SK-N-SH (cell line): ENCODE data around the gene MFSD11. TPM values are rescaled to one million over a fixed set of nuclear protein-coding genes. Genes with fewer than 3 reads are reported as not detected.
A peak's percentile ranks its signal among the peaks of the same experiment; 100 is the strongest.

Experiments used
- CTCF ChIA-PET: fragments of 300-600, 350-600 bp; formaldehyde crosslinking; extraction: SDS; loops from one replicate; lab custom pipeline; 2021; lab: Yijun Ruan, JAX
- POLR2A ChIA-PET: fragments of 350-600 bp; sonication (Branson Sonifier 250); formaldehyde crosslinking; extraction: SDS; loops from one replicate; lab custom pipeline; 2020; ENCODE audit warnings: antibody characterized with exemption, inconsistent platforms; lab: Yijun Ruan, JAX
- DNase-seq: peaks from one replicate; pipeline ENCODE4 v3.0.0; 2012
- H2AFZ ChIP-seq: fragments of 200-600 bp; sonication (generic); 2 replicates; pipeline ENCODE4 v1.8.1; 2016; ENCODE audit warnings: antibody characterized with exemption, mild to moderate bottlenecking, low read depth
- H3F3A ChIP-seq: fragments of 200-600 bp; sonication (generic); replicated peaks from 2 replicates; pipeline ENCODE3; 2016; ENCODE audit warnings: antibody characterized with exemption, mild to moderate bottlenecking; ENCODE audit not compliant: insufficient read depth
- H3K27ac ChIP-seq, 2 experiments: fragments of 200-500 bp in 1 of 2; fragments of 200-600 bp in 1 of 2; sonication (Bioruptor generic) in 1 of 2; sonication (generic), shearing (Covaris generic) in 1 of 2; 2 replicates each; pipeline versions ENCODE4 v1.5.1 to v1.6.1; 2014 to 2016; ENCODE audit warnings: low read depth in 2 of 2, inconsistent platforms in 1 of 2, low read length in 1 of 2, mild to moderate bottlenecking in 1 of 2, mixed read lengths in 1 of 2
- H3K27me3 ChIP-seq: fragments of 200-600 bp; sonication (generic), shearing (Covaris generic); 2 replicates; pipeline ENCODE4 v1.6.1; 2016; ENCODE audit warnings: mixed run types; ENCODE audit not compliant: insufficient read depth
- H3K36me3 ChIP-seq, 2 experiments: fragments of 200-500 bp in 1 of 2; fragments of 200-600 bp in 1 of 2; sonication (Bioruptor generic) in 1 of 2; sonication (generic) in 1 of 2; replicated peaks in 1 of 2; 2 replicates each; pipeline versions ENCODE3 to v1.5.1; 2014 to 2016; ENCODE audit warnings: low read length in 1 of 2, mild to moderate bottlenecking in 1 of 2; ENCODE audit not compliant: insufficient read depth in 2 of 2, control insufficient read depth in 1 of 2
- H3K4me1 ChIP-seq, 2 experiments: fragments of 200-500 bp in 1 of 2; fragments of 200-600 bp in 1 of 2; sonication (Bioruptor generic) in 1 of 2; sonication (generic), shearing (Covaris generic) in 1 of 2; 2 replicates each; pipeline versions ENCODE4 v1.5.1 to v1.6.1; 2014 to 2016; ENCODE audit warnings: low read depth in 1 of 2, low read length in 1 of 2, mixed run types in 1 of 2; ENCODE audit not compliant: insufficient read depth in 2 of 2, control insufficient read depth in 1 of 2
- H3K4me2 ChIP-seq: fragments of 200-600 bp; sonication (generic), shearing (Covaris generic); 2 replicates; pipeline ENCODE4 v1.6.1; 2017; ENCODE audit warnings: mixed run types
- H3K4me3 ChIP-seq, 2 experiments: fragments of 200-500 bp in 1 of 2; fragments of 200-600 bp in 1 of 2; sonication (Bioruptor generic) in 1 of 2; sonication (generic), shearing (Covaris generic) in 1 of 2; 2 replicates each; pipeline versions ENCODE4 v1.5.1 to v1.8.1; 2014 to 2016; ENCODE audit warnings: low read depth in 2 of 2, inconsistent platforms in 1 of 2, low read length in 1 of 2, mild to moderate bottlenecking in 1 of 2, mixed read lengths in 1 of 2, moderate library complexity in 1 of 2
- H3K79me2 ChIP-seq: fragments of 200-600 bp; sonication (generic); 2 replicates; pipeline ENCODE4 v1.8.1; 2017; ENCODE audit warnings: mild to moderate bottlenecking; ENCODE audit not compliant: insufficient read depth
- H3K9ac ChIP-seq: fragments of 200-600 bp; sonication (generic); 2 replicates; pipeline ENCODE4 v1.6.1; 2017; ENCODE audit warnings: mixed run types
- H3K9me2 ChIP-seq: fragments of 200-600 bp; sonication (generic); 2 replicates; pipeline ENCODE4 v1.6.1; 2017; ENCODE audit warnings: mixed run types
- H3K9me3 ChIP-seq: fragments of 200-600 bp; sonication (generic); 2 replicates; pipeline ENCODE4 v1.6.1; 2017; ENCODE audit warnings: mixed run types, mild to moderate bottlenecking, moderate library complexity
- H4K20me1 ChIP-seq: fragments of 200-600 bp; sonication (generic); 2 replicates; pipeline ENCODE4 v1.6.1; 2017; ENCODE audit warnings: mild to moderate bottlenecking, mixed run types; ENCODE audit not compliant: insufficient read depth
- ELF1 ChIP-seq: IDR thresholded peaks from 2 replicates; pipeline ENCODE4 v1.4.0; 2012
- EP300 ChIP-seq, 2 experiments: IDR thresholded peaks; 2 replicates each; pipeline versions ENCODE4 v1.4.0 to v1.6.1; 2012; ENCODE audit warnings: borderline replicate concordance in 1 of 2, low read depth in 1 of 2, low read length in 1 of 2
- EZH2phosphoT487 ChIP-seq: fragments of 200-600 bp; sonication (generic); IDR thresholded peaks from 2 replicates; pipeline ENCODE4 v1.6.1; 2017; ENCODE audit warnings: low read depth, mixed run types, mild to moderate bottlenecking, antibody characterized with exemption, moderate library complexity, borderline replicate concordance
- FOXJ3 ChIP-seq: sonication (generic); formaldehyde crosslinking; IDR thresholded peaks from 2 replicates; pipeline ENCODE4 v1.5.1; 2020; ENCODE audit warnings: mild to moderate bottlenecking, missing genetic modification reagents
- FOXM1 ChIP-seq: IDR thresholded peaks from 2 replicates; pipeline ENCODE4 v1.4.0; 2012; ENCODE audit warnings: low read depth, mild to moderate bottlenecking
- JUND ChIP-seq: IDR thresholded peaks from 2 replicates; pipeline ENCODE4 v1.4.0; 2012
- RAD21 ChIP-seq: IDR thresholded peaks from 2 replicates; pipeline ENCODE4 v1.6.1; 2012; ENCODE audit warnings: mild to moderate bottlenecking, low read length
- RXRA ChIP-seq: IDR thresholded peaks from 2 replicates; pipeline ENCODE4 v1.4.0; 2012; ENCODE audit warnings: low read depth, mild to moderate bottlenecking, borderline replicate concordance
- YY1 ChIP-seq: IDR thresholded peaks from 2 replicates; pipeline ENCODE4 v1.4.0; 2012; ENCODE audit warnings: low read depth, mild to moderate bottlenecking
- WGBS: methylation state at CpG from one replicate; pipeline ENCODE4 v1.1.6; 2017; ENCODE audit warnings: low lambda C conversion rate; 5-methylcytosine and 5-hydroxymethylcytosine counted together
- polyA plus RNA-seq, 3 experiments: library from polyadenylated mRNA; depleted of rRNA; stranded (reverse); fragments of >200 nt; gene quantifications; 2 replicates each; pipeline ENCODE4 v1.2.3, GENCODE V29; 2012
- TF ChIP-seq, protein P1 (sequence below): fragments of 200-600 bp; sonication (generic); IDR thresholded peaks from 2 replicates; pipeline ENCODE4 v1.6.1; 2017; ENCODE audit warnings: antibody characterized with exemption, mild to moderate bottlenecking, moderate library complexity
- TF ChIP-seq, protein P2 (sequence below): IDR thresholded peaks from 2 replicates; pipeline ENCODE4; 2012
- TF ChIP-seq, protein P3 (sequence below): fragments of 150-350 bp; IDR thresholded peaks from 2 replicates; pipeline ENCODE4 v1.6.1; 2017; ENCODE audit warnings: antibody characterized with exemption, low read length, low read depth, borderline replicate concordance
- TF ChIP-seq, protein P4 (sequence below): IDR thresholded peaks from 2 replicates; pipeline ENCODE4 v1.4.0; 2012; ENCODE audit warnings: low read depth, borderline replicate concordance

MFSD11 gene
- polyA plus RNA-seq, 1 of the 3 experiments (the other 2 are of a cell fraction) = 22.7 TPM

DNA sequence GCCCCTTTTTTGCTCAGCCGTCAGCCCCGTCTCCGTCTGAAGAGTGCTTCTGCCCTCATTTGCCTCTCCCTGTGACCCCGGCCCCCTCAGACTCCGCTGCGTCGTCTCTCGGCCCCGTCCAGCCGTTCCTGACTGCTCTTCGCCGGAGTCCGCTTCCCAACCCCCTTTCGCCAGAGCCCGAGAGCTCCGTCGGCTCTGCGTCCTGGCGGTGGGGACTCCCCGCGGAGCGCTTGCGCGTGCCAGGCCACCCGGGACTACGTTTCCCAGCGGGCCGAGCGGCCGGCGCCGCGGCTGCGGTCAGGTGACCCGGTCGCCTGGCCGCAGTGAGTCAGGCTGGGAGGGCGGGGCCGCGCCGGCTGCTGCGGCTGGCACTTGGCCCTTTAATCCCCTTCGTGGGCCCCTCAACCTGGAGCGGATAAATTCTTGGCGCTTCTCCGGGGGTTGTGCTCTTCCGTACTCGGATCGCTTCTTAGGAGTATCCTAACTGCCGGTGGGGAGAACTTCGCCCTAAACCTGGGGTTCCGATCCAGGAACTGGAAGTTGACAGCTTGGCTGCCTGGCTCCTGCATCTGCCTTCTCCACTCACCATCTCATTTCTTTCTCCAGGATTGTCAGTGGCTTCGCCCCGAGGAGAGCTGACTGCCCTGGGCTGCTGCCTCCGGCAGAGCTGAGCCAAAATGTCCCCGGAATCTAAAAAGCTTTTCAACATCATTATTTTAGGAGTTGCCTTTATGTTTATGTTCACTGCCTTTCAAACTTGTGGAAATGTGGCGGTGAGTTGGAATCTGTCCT lies at the start of gene MFSD11 (continued):
- TF ChIP-seq, protein P1, sequence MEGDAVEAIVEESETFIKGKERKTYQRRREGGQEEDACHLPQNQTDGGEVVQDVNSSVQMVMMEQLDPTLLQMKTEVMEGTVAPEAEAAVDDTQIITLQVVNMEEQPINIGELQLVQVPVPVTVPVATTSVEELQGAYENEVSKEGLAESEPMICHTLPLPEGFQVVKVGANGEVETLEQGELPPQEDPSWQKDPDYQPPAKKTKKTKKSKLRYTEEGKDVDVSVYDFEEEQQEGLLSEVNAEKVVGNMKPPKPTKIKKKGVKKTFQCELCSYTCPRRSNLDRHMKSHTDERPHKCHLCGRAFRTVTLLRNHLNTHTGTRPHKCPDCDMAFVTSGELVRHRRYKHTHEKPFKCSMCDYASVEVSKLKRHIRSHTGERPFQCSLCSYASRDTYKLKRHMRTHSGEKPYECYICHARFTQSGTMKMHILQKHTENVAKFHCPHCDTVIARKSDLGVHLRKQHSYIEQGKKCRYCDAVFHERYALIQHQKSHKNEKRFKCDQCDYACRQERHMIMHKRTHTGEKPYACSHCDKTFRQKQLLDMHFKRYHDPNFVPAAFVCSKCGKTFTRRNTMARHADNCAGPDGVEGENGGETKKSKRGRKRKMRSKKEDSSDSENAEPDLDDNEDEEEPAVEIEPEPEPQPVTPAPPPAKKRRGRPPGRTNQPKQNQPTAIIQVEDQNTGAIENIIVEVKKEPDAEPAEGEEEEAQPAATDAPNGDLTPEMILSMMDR = no peak
- TF ChIP-seq RAD21 (no peak), RXRA (peak; percentile 74; the same call in 1 of the 2 replicates), JUND (peak; percentile 62; the same call in 1 of the 2 replicates), EZH2phosphoT487 (no peak), EP300 (IDR thresholded peaks at IDR 0.05; ENCODE audit: borderline replicate concordance in 1 of 2, low read depth in 1 of 2, low read length in 1 of 2) (peak in 1 of 2 experiments; percentile 68; a peak in 1 of 4 replicates)
- TF ChIP-seq, protein P2, sequence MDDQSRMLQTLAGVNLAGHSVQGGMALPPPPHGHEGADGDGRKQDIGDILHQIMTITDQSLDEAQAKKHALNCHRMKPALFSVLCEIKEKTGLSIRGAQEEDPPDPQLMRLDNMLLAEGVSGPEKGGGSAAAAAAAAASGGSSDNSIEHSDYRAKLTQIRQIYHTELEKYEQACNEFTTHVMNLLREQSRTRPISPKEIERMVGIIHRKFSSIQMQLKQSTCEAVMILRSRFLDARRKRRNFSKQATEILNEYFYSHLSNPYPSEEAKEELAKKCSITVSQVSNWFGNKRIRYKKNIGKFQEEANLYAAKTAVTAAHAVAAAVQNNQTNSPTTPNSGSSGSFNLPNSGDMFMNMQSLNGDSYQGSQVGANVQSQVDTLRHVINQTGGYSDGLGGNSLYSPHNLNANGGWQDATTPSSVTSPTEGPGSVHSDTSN = no peak; the same call in 1 of the 2 replicates

DNA sequence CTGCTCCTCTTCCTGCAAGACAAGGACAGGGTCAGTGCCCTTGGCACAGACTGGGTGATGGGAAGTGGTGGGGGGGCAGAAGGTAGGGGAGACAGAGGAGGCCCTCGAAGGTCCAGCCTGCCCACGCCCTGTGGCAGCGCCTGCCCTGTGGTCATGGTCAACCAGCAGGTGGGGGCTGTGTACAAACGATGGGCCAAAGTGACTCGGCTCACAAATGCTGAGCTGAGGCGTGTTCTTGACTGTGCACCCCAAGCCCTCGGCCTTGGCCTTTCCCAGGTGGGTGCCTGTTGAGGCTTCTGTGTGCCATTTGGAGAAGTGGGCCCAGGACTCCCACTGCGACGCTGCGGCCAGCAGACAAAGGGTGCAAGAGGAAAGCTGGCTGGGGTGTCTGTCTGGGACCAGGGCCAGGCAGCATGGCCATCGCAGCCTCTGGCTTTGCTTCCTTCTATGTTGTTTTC lies 49.7 kb upstream of the MFSD11 start:
- Histone ChIP-seq H2AFZ (no peak overlapping the region), H3K9ac (no peak overlapping the region)

More for the DNA sequence above, 49.7 kb upstream of the MFSD11 start:
- H3K27me3 ChIP-seq = no peaks in the 10 kb centered on the region
- H3K4me1 ChIP-seq = peaks cover 0 to 16% of the 10 kb centered on the region in 2 experiments; a peak in 1 of 4 replicates
- ChIA-PET CTCF (interaction anchor here (0.6 to 12.2 kb wide), 7 partner anchors 13 to 379 kb away, joined by 3 to 255 read pairs (median 3); partner anchors contain the start of gene MXRA7), POLR2A (interaction anchor here (1.1 to 2.3 kb wide), 3 partner anchors 9 to 142 kb away, joined by 3 to 8 read pairs (median 7); no protein-coding TSS in a partner anchor)
- H3K79me2 ChIP-seq = peaks cover 46% of the 10 kb centered on the region
- H4K20me1 ChIP-seq = peaks cover 25% of the 10 kb centered on the region
- H3K27ac ChIP-seq = no peak overlapping the region
- no peak overlapping the region for H3K4me2 ChIP-seq
- no peaks in the 10 kb centered on the region for H3K9me3 ChIP-seq
- no peak for DNase-seq
- peaks cover under 1% of the 10 kb centered on the region for H3F3A ChIP-seq
- WGBS = 83% methylated on average over 11 of the region's 11 CpGs
- H3K4me3 ChIP-seq = no peak overlapping the region
- H3K9me2 ChIP-seq = no peaks in the 10 kb centered on the region
- TF ChIP-seq ELF1 = no peak
- no peak for TF ChIP-seq FOXJ3 (CRISPR knock-in tag)
- TF ChIP-seq FOXM1 = no peak
- TF ChIP-seq YY1 = no peak
- TF ChIP-seq, protein P1 = no peak
- TF ChIP-seq, protein P3, sequence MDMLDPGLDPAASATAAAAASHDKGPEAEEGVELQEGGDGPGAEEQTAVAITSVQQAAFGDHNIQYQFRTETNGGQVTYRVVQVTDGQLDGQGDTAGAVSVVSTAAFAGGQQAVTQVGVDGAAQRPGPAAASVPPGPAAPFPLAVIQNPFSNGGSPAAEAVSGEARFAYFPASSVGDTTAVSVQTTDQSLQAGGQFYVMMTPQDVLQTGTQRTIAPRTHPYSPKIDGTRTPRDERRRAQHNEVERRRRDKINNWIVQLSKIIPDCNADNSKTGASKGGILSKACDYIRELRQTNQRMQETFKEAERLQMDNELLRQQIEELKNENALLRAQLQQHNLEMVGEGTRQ = no peak
- no peak for TF ChIP-seq EZH2phosphoT487
- TF ChIP-seq, protein P4, sequence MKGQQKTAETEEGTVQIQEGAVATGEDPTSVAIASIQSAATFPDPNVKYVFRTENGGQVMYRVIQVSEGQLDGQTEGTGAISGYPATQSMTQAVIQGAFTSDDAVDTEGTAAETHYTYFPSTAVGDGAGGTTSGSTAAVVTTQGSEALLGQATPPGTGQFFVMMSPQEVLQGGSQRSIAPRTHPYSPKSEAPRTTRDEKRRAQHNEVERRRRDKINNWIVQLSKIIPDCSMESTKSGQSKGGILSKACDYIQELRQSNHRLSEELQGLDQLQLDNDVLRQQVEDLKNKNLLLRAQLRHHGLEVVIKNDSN = no peak
- H3K36me3 ChIP-seq = peaks cover 7 to 27% of the 10 kb centered on the region in 2 experiments
